ENCODE results near the gene VAV3.

DNA sequence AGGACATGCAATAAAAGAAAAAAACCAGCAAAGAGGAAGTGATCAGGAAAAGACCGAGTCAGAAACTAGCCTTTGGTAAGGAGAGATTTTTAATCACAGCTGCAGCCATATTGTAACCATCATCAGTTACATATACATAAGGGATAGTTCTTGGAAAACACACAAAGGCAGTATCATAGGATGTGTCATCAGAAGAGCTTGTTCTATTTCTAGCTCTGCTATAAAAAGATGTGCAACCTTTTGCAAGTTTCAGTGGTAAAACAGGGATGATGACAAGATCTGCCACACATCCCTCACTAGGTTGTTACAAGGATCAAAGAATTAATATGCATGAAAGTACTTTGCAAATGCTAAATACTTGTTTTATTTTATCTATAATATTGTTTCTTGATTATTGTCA is 342.0 kb downstream of the VAV3 start:
- TF ChIP-seq, protein P1, sequence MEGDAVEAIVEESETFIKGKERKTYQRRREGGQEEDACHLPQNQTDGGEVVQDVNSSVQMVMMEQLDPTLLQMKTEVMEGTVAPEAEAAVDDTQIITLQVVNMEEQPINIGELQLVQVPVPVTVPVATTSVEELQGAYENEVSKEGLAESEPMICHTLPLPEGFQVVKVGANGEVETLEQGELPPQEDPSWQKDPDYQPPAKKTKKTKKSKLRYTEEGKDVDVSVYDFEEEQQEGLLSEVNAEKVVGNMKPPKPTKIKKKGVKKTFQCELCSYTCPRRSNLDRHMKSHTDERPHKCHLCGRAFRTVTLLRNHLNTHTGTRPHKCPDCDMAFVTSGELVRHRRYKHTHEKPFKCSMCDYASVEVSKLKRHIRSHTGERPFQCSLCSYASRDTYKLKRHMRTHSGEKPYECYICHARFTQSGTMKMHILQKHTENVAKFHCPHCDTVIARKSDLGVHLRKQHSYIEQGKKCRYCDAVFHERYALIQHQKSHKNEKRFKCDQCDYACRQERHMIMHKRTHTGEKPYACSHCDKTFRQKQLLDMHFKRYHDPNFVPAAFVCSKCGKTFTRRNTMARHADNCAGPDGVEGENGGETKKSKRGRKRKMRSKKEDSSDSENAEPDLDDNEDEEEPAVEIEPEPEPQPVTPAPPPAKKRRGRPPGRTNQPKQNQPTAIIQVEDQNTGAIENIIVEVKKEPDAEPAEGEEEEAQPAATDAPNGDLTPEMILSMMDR (IDR thresholded peaks at IDR 0.05): no peak
- no peak for TF ChIP-seq POLR2A (IDR thresholded peaks at IDR 0.05)
